SK-N-SH (cell line): ENCODE measurements around the gene PRPF6. TPM values are rescaled to one million over a fixed set of nuclear protein-coding genes. Genes with fewer than 3 reads are reported as not detected.
A peak's percentile ranks its signal among the peaks of the same experiment; 100 is the strongest.

Source experiments
- CTCF ChIA-PET: fragments of 300-600, 350-600 bp; formaldehyde crosslinking; extraction: SDS; loops from one replicate; lab custom pipeline; 2021; lab: Yijun Ruan, JAX
- POLR2A ChIA-PET: fragments of 350-600 bp; sonication (Branson Sonifier 250); formaldehyde crosslinking; extraction: SDS; loops from one replicate; lab custom pipeline; 2020; ENCODE audit warnings: antibody characterized with exemption, inconsistent platforms; lab: Yijun Ruan, JAX
- DNase-seq: peaks from one replicate; pipeline ENCODE4 v3.0.0; 2012
- H2AFZ ChIP-seq: fragments of 200-600 bp; sonication (generic); 2 replicates; pipeline ENCODE4 v1.8.1; 2016; ENCODE audit warnings: antibody characterized with exemption, mild to moderate bottlenecking, low read depth
- H3F3A ChIP-seq: fragments of 200-600 bp; sonication (generic); replicated peaks from 2 replicates; pipeline ENCODE3; 2016; ENCODE audit warnings: antibody characterized with exemption, mild to moderate bottlenecking; ENCODE audit not compliant: insufficient read depth
- H3K27ac ChIP-seq, 2 experiments: fragments of 200-500 bp in 1 of 2; fragments of 200-600 bp in 1 of 2; sonication (Bioruptor generic) in 1 of 2; sonication (generic), shearing (Covaris generic) in 1 of 2; 2 replicates each; pipeline versions ENCODE4 v1.5.1 to v1.6.1; 2014 to 2016; ENCODE audit warnings: low read depth in 2 of 2, inconsistent platforms in 1 of 2, low read length in 1 of 2, mild to moderate bottlenecking in 1 of 2, mixed read lengths in 1 of 2
- H3K27me3 ChIP-seq: fragments of 200-600 bp; sonication (generic), shearing (Covaris generic); 2 replicates; pipeline ENCODE4 v1.6.1; 2016; ENCODE audit warnings: mixed run types; ENCODE audit not compliant: insufficient read depth
- H3K36me3 ChIP-seq, 2 experiments: fragments of 200-500 bp in 1 of 2; fragments of 200-600 bp in 1 of 2; sonication (Bioruptor generic) in 1 of 2; sonication (generic) in 1 of 2; replicated peaks in 1 of 2; 2 replicates each; pipeline versions ENCODE3 to v1.5.1; 2014 to 2016; ENCODE audit warnings: low read length in 1 of 2, mild to moderate bottlenecking in 1 of 2; ENCODE audit not compliant: insufficient read depth in 2 of 2, control insufficient read depth in 1 of 2
- H3K4me1 ChIP-seq, 2 experiments: fragments of 200-500 bp in 1 of 2; fragments of 200-600 bp in 1 of 2; sonication (Bioruptor generic) in 1 of 2; sonication (generic), shearing (Covaris generic) in 1 of 2; 2 replicates each; pipeline versions ENCODE4 v1.5.1 to v1.6.1; 2014 to 2016; ENCODE audit warnings: low read depth in 1 of 2, low read length in 1 of 2, mixed run types in 1 of 2; ENCODE audit not compliant: insufficient read depth in 2 of 2, control insufficient read depth in 1 of 2
- H3K4me2 ChIP-seq: fragments of 200-600 bp; sonication (generic), shearing (Covaris generic); 2 replicates; pipeline ENCODE4 v1.6.1; 2017; ENCODE audit warnings: mixed run types
- H3K4me3 ChIP-seq, 2 experiments: fragments of 200-500 bp in 1 of 2; fragments of 200-600 bp in 1 of 2; sonication (Bioruptor generic) in 1 of 2; sonication (generic), shearing (Covaris generic) in 1 of 2; 2 replicates each; pipeline versions ENCODE4 v1.5.1 to v1.8.1; 2014 to 2016; ENCODE audit warnings: low read depth in 2 of 2, inconsistent platforms in 1 of 2, low read length in 1 of 2, mild to moderate bottlenecking in 1 of 2, mixed read lengths in 1 of 2, moderate library complexity in 1 of 2
- H3K79me2 ChIP-seq: fragments of 200-600 bp; sonication (generic); 2 replicates; pipeline ENCODE4 v1.8.1; 2017; ENCODE audit warnings: mild to moderate bottlenecking; ENCODE audit not compliant: insufficient read depth
- H3K9ac ChIP-seq: fragments of 200-600 bp; sonication (generic); 2 replicates; pipeline ENCODE4 v1.6.1; 2017; ENCODE audit warnings: mixed run types
- H3K9me2 ChIP-seq: fragments of 200-600 bp; sonication (generic); 2 replicates; pipeline ENCODE4 v1.6.1; 2017; ENCODE audit warnings: mixed run types
- H3K9me3 ChIP-seq: fragments of 200-600 bp; sonication (generic); 2 replicates; pipeline ENCODE4 v1.6.1; 2017; ENCODE audit warnings: mixed run types, mild to moderate bottlenecking, moderate library complexity
- H4K20me1 ChIP-seq: fragments of 200-600 bp; sonication (generic); 2 replicates; pipeline ENCODE4 v1.6.1; 2017; ENCODE audit warnings: mild to moderate bottlenecking, mixed run types; ENCODE audit not compliant: insufficient read depth
- CHD2 ChIP-seq: fragments of 150-350 bp; IDR thresholded peaks from 2 replicates; pipeline ENCODE4 v1.6.1; 2018; ENCODE audit warnings: low read length; ENCODE audit not compliant: partially characterized antibody
- CTCF ChIP-seq: fragments of 200-600 bp; sonication (generic); IDR thresholded peaks from 2 replicates; pipeline ENCODE4 v1.6.1; 2017; ENCODE audit warnings: antibody characterized with exemption, mild to moderate bottlenecking, moderate library complexity
- ELF1 ChIP-seq: IDR thresholded peaks from 2 replicates; pipeline ENCODE4 v1.4.0; 2012
- EP300 ChIP-seq, 2 experiments: IDR thresholded peaks; 2 replicates each; pipeline versions ENCODE4 v1.4.0 to v1.6.1; 2012; ENCODE audit warnings: borderline replicate concordance in 1 of 2, low read depth in 1 of 2, low read length in 1 of 2
- EZH2phosphoT487 ChIP-seq: fragments of 200-600 bp; sonication (generic); IDR thresholded peaks from 2 replicates; pipeline ENCODE4 v1.6.1; 2017; ENCODE audit warnings: low read depth, mixed run types, mild to moderate bottlenecking, antibody characterized with exemption, moderate library complexity, borderline replicate concordance
- FOSL2 ChIP-seq: IDR thresholded peaks from 2 replicates; pipeline ENCODE4 v1.4.0; 2012; ENCODE audit warnings: low read depth, mild to moderate bottlenecking, moderate library complexity, borderline replicate concordance
- GATA2 ChIP-seq: sonication (generic); formaldehyde crosslinking; IDR thresholded peaks from 2 replicates; pipeline ENCODE4 v1.5.0; 2020; ENCODE audit warnings: mild to moderate bottlenecking, missing genetic modification reagents
- MEF2A ChIP-seq: IDR thresholded peaks from 2 replicates; pipeline ENCODE4 v1.4.0; 2012; ENCODE audit warnings: low read depth, borderline replicate concordance
- NFIC ChIP-seq: IDR thresholded peaks from 2 replicates; pipeline ENCODE4 v1.4.0; 2012; ENCODE audit warnings: borderline replicate concordance
- NRF1 ChIP-seq: IDR thresholded peaks from 2 replicates; pipeline ENCODE4 v1.6.1; 2012; ENCODE audit warnings: low read depth, mild to moderate bottlenecking, low read length
- PBX3 ChIP-seq: IDR thresholded peaks from 2 replicates; pipeline ENCODE4; 2012
- RAD21 ChIP-seq: IDR thresholded peaks from 2 replicates; pipeline ENCODE4 v1.6.1; 2012; ENCODE audit warnings: mild to moderate bottlenecking, low read length
- RCOR1 ChIP-seq: fragments of 150-350 bp; IDR thresholded peaks from 2 replicates; pipeline ENCODE4 v1.6.1; 2017; ENCODE audit warnings: antibody characterized with exemption, low read length
- REST ChIP-seq: IDR thresholded peaks from 2 replicates; pipeline ENCODE4 v1.6.1; 2012; ENCODE audit warnings: mild to moderate bottlenecking, low read depth, low read length, moderate library complexity
- SMC3 ChIP-seq: IDR thresholded peaks from 2 replicates; pipeline ENCODE4 v1.6.1; 2012; ENCODE audit warnings: low read depth, low read length, improper control_type of control experiment
- TEAD4 ChIP-seq: IDR thresholded peaks from 2 replicates; pipeline ENCODE4 v1.4.0; 2012; ENCODE audit warnings: mild to moderate bottlenecking, borderline replicate concordance; ENCODE audit not compliant: insufficient read depth
- USF1 ChIP-seq: IDR thresholded peaks from 2 replicates; pipeline ENCODE4 v1.4.0; 2012; ENCODE audit warnings: low read depth, borderline replicate concordance
- YY1 ChIP-seq: IDR thresholded peaks from 2 replicates; pipeline ENCODE4 v1.4.0; 2012; ENCODE audit warnings: low read depth, mild to moderate bottlenecking
- WGBS: methylation state at CpG from one replicate; pipeline ENCODE4 v1.1.6; 2017; ENCODE audit warnings: low lambda C conversion rate; 5-methylcytosine and 5-hydroxymethylcytosine counted together
- polyA plus RNA-seq, 3 experiments: library from polyadenylated mRNA; depleted of rRNA; stranded (reverse); fragments of >200 nt; gene quantifications; 2 replicates each; pipeline ENCODE4 v1.2.3, GENCODE V29; 2012

Gene PRPF6
- polyA plus RNA-seq, 1 of the 3 experiments (the other 2 are of a cell fraction), result 59.1 TPM

GRCh38 chr20:64039293-64040160, 58.6 kb downstream of the PRPF6 start:
- ChIA-PET POLR2A (interaction anchor here (3.6 kb wide), 1 partner anchor 58 kb away, joined by 18 read pairs; the partner anchor contains the start of gene PRPF6), CTCF (interaction anchor here (0.7 to 7.7 kb wide), 31 partner anchors 13 to 731 kb away, joined by 3 to 85 read pairs (median 6); partner anchors contain the start of genes LKAAEAR1, OPRL1, PRPF6 and RGS19)
- no peak for DNase-seq
- Histone ChIP-seq H3K4me2 (peak overlapping the region; percentile 82; the same call in 1 of the 2 replicates), H3K27me3 (no peaks in the 10 kb centered on the region), H3K4me1 (peaks cover 0 to 13% of the 10 kb centered on the region in 2 experiments; a peak in 1 of 4 replicates), H3K27ac (no peak overlapping the region), H3F3A (peaks cover 9% of the 10 kb centered on the region), H3K79me2 (no peaks in the 10 kb centered on the region), H3K9me2 (no peaks in the 10 kb centered on the region), H3K36me3 (peaks cover 0 to 8% of the 10 kb centered on the region in 2 experiments), H3K9me3 (no peaks in the 10 kb centered on the region), H4K20me1 (0 out of 2 replicates have a peak, but pooled peaks cover 8% of the 10 kb centered on the region), H3K9ac (no peak overlapping the region), H2AFZ (no peak overlapping the region), H3K4me3 (peak overlapping the region; percentile 42 to 57)
- TF ChIP-seq GATA2 (CRISPR knock-in tag) (no peak), EP300 (IDR thresholded peaks at IDR 0.05; ENCODE audit: borderline replicate concordance in 1 of 2, low read depth in 1 of 2, low read length in 1 of 2) (no peak), PBX3 (no peak), RAD21 (no peak), MEF2A (no peak), NFIC (no peak), ELF1 (no peak), USF1 (no peak), REST (no peak), CTCF (no peak; the same call in 1 of the 2 replicates), FOSL2 (no peak), RCOR1 (no peak), EZH2phosphoT487 (no peak), SMC3 (no peak), TEAD4 (no peak), NRF1 (no peak), YY1 (no peak), CHD2 (no peak)
- WGBS, result 18% methylated on average over 10 of the region's 17 CpGs
